Epithelial cell of proximal tubule (primary cell): ENCODE measurements around the gene LRBA. TPM values are rescaled to one million over a fixed set of nuclear protein-coding genes. Genes with fewer than 3 reads are reported as not detected.

ENCODE experiments used
- DNase-seq: peaks from one replicate; pipeline ENCODE4 v3.0.0-alpha.2; 2011; ENCODE audit warnings: low read depth
- H3K4me3 ChIP-seq: 2 replicates; pipeline ENCODE4 v1.5.1; 2011; ENCODE audit warnings: low read depth, mild to moderate bottlenecking, low read length
- total RNA-seq: library from RNA; depleted of rRNA; stranded (reverse); fragments of >200 nt; gene quantifications from 2 replicates; pipeline ENCODE4 v1.2.3, GENCODE V29; 2015
- TF ChIP-seq, protein P1 (sequence below): conservative IDR thresholded peaks from 2 replicates; pipeline ENCODE4 v1.5.1; 2012; ENCODE audit warnings: low read depth, mild to moderate bottlenecking, low read length

The LRBA gene
- total RNA-seq, 1 donor from 2014 or later, result 58.9 TPM

DNA sequence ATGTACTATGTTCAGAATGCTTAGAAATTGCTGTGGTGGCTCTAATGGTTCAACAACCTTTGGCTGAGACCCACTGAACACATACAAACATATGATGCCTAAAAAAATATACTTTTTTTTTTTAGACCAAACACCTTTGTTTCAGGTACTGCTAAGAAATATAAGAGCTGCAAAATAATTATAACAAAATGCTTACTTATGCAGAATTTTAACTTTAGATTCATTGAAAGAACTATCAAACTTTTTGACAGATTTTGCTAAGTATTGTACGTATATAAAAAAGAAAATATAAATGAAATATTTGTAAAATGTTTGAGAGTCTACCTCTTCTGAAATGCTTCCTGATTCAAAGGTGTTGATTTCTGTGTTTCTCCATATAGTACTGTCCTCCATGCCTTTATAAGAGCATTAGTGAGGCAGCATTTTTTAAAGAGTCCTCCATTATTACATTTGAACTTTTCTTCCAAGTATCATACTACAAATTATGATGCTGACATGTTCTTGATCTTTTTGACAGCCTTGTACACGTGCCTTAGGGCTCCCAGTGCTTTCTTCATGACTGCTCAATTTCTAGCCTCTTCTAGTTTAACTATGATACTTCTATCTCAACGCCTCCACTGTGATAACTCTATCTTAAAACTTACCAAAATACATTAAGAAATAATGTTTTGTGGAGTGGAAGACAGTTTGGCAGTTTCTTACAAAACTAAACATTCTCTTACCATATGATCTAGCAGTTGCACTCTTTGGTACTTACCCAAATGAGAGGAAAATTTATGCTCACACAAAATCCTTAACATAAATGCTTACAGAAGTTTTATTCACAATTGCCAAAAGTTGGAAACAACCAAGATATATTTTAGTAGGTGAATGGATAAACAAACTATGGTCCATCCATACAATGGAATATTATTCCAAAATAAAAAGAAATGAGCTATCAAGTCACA, 645.4 kb downstream of the LRBA start:
- DNase-seq, result no peak
- H3K4me3 ChIP-seq, result no peak overlapping the region
- TF ChIP-seq, protein P1, sequence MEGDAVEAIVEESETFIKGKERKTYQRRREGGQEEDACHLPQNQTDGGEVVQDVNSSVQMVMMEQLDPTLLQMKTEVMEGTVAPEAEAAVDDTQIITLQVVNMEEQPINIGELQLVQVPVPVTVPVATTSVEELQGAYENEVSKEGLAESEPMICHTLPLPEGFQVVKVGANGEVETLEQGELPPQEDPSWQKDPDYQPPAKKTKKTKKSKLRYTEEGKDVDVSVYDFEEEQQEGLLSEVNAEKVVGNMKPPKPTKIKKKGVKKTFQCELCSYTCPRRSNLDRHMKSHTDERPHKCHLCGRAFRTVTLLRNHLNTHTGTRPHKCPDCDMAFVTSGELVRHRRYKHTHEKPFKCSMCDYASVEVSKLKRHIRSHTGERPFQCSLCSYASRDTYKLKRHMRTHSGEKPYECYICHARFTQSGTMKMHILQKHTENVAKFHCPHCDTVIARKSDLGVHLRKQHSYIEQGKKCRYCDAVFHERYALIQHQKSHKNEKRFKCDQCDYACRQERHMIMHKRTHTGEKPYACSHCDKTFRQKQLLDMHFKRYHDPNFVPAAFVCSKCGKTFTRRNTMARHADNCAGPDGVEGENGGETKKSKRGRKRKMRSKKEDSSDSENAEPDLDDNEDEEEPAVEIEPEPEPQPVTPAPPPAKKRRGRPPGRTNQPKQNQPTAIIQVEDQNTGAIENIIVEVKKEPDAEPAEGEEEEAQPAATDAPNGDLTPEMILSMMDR, result no peak

DNA sequence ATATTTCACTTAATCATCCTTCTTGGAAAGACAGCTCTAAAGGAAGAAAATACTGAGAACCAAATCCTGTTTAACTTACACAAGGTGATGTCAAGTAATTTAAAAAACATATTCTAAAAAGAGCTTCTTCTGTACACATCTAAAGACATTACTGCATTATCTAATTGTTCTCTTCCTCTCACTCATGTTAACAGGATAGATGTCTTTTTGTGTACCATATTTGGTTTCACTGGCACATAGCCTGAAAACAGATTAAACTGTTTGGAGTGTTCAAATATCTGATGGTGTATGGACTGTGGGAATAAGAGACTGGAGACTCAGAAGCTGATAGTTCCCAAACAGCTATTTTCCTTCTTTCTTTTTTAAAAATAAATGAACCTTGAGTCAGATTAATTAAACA, 646.4 kb downstream of the LRBA start:
- TF ChIP-seq, protein P1, result no peak
- DNase-seq, result no peak

DNA sequence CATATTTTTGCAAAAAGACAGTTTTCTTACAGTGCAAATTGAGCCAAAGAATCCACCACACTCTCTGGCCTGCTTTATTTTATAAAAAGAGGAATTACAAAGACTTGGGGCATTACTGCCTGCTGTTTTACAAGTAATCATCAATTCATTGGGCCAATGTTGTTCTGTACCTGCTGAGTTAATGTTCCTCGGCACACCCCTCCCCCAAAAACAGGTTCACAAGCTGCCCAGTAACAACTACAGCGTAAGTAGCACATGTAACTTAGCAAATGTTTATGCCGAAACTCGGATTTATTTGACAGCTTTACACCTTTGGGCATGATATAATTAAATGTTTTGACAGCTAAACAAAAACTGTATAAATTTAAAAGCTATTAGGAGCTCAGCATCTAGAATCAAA, 647.8 kb downstream of the LRBA start:
- DNase-seq, result no peak
- H3K4me3 ChIP-seq, result no peak overlapping the region
- TF ChIP-seq, protein P1, result no peak

More for the DNA sequence above, 646.4 kb downstream of the LRBA start:
- no peak overlapping the region for H3K4me3 ChIP-seq

DNA sequence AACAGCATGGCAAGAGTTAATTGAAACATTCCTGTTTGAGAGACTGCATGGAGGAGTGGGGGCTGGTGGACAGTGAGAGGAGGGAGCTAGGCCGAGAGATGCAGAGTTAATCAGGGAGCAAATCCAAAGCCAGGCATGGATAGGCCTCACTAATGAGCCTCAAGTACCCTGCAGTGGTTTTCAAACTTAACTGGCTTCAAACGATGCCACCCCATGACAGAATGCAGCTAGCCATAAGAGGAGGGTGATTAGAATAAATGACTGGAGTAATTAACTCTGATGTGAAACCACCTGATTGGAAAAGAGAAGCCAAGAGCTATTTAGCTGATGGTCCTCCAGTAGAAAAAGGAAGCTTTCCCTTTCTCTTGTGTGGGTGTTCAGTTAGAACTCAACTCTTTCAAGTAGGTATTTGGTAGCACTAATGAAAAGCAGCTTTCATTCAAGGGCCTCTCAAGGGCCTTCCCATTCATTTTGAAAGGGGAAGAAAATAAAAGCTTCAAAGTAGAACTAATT, 648.5 kb downstream of the LRBA start:
- no peak for DNase-seq
- TF ChIP-seq, protein P1, result no peak
- no peak overlapping the region for H3K4me3 ChIP-seq

DNA sequence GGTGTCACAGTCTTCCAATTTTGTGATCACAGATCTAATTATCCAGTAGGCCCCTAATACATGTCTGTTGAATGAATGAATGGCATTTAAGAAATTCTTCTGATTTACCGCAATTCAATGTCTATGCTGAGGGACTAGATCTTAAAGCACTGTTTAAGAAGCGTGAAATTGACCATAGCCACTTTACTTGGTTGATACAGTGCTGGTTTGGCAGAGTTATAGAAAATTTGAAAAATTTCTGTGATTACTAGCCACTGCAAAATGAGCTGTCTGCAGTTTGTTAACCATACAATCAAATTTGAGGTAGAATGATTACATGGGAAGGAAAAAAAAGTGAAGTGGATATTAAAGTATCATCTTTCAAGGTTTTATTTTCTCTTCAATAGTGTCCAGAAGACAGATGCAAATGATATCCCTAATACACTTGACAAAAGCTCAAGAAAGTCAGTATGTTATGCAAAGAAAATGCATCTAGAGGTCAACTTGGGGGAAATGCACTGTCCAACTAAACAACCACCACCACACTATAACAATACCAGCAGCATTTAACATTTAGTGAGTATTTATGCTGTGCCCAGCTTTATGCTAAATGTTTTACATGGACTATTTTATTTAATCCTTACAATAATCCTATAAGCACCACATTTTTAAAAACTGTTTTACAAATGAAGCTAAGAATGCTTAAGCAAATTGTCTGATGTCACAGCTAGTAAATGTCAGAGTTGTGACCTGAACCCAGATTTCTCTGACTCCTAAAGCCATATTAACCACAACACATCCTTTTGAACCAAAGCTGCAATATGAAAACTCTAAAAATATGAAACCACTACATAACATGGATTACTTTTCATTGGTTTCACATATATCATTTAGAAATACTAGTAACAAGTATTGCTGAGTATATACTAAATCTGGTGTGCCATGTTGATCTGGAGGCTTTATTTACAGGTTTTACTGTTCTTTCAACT, 651.1 kb downstream of the LRBA start:
- no peak overlapping the region for H3K4me3 ChIP-seq
- TF ChIP-seq, protein P1, result no peak
- no peak for DNase-seq

DNA sequence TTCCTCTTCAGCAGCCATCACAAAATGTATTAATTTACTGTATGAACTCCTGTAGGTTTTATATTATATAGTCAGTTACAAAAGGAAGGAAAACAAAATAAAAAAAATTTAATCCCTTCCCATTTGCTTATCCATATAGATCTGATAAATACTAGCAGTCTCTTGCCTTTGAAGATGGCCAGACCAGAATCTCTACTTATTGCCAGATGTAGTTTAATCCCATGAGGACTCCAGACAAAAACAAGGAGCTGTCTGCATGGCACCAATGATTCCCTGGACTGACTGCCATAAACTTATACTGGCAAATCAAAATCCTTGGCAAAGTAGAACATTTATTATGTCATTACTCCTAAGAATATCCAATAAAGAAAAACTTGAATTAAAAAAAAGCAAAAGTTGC, 656.4 kb downstream of the LRBA start:
- DNase-seq, result no peak
- TF ChIP-seq, protein P1, result no peak
- H3K4me3 ChIP-seq, result no peak overlapping the region
